ENCODE data around the gene RHEX. TPM values are rescaled to one million over a fixed set of nuclear protein-coding genes. Genes with fewer than 3 reads are reported as not detected.

Gene RHEX
- total and polyA plus RNA-seq, 2 donors (not counting 1 experiment from before 2014, with no cell fraction given): 1.8 to 12.8 TPM

GRCh38 chr1:206128196-206128595 is 75.2 kb downstream of the RHEX start:
- Histone ChIP-seq H4K20me1 (ENCODE audit: control insufficient read depth, insufficient read depth, low read length, poor library complexity, severe bottlenecking) (no peaks in the 10 kb centered on the region), H3K9ac (ENCODE audit: low read length) (no peak overlapping the region), H3K27me3 (replicated peaks in 1 of 4; ENCODE audit: control extremely low read depth in 1 of 4, control insufficient read depth in 3 of 4, insufficient read depth in 4 of 4, low read length in 3 of 4) (peaks cover 0 to 14% (median 8%) of the 10 kb centered on the region in 4 experiments), H3K4me2 (replicated peaks; ENCODE audit: low read depth, low read length, poor library complexity, severe bottlenecking) (no peak overlapping the region), H3K27ac (ENCODE audit: low read length in 2 of 2) (no peak overlapping the region), H3K79me2 (ENCODE audit: control insufficient read depth, insufficient read depth, low read length) (no peaks in the 10 kb centered on the region), H3K36me3 (replicated peaks in 1 of 2; ENCODE audit: control extremely low read depth in 1 of 2, control insufficient read depth in 1 of 2, extremely low read depth in 1 of 2, insufficient read depth in 2 of 2, low read length in 1 of 2) (no peaks in the 10 kb centered on the region), H3K4me1 (ENCODE audit: control insufficient read depth in 2 of 2, insufficient read depth in 2 of 2, low read length in 2 of 2) (no peaks in the 10 kb centered on the region), H2AFZ (ENCODE audit: insufficient read depth, low read depth, low read length, poor library complexity, severe bottlenecking) (no peak overlapping the region), H3K9me3 (ENCODE audit: control extremely low read depth in 1 of 3, control insufficient read depth in 2 of 3, insufficient read depth in 1 of 3, low read length in 2 of 3) (no peaks in the 10 kb centered on the region), H3K4me3 (ENCODE audit: control extremely low read depth in 1 of 5, extremely low read depth in 1 of 5, insufficient read depth in 1 of 5, low read depth in 2 of 5, low read length in 4 of 5) (no peak overlapping the region)
- H3K4me1 Mint-ChIP-seq: no peaks in the 10 kb centered on the region
- H3K27ac Mint-ChIP-seq: no peak overlapping the region
- 62% methylated on average over 3 of the region's 4 CpGs for WGBS (ENCODE audit: insufficient coverage)
- ChIA-PET CTCF (interaction anchor here (0.9 to 1.0 kb wide), 2 partner anchors 10 to 97 kb away, joined by 3 to 5 read pairs; no protein-coding TSS in a partner anchor), POLR2A (interaction anchor here (0.6 kb wide), 1 partner anchor 23 kb away, joined by 5 read pairs; no protein-coding TSS in a partner anchor)
- peaks cover 36% of the 10 kb centered on the region for H3K27me3 Mint-ChIP-seq
- DNase-seq (no peak), ATAC-seq (ENCODE audit: low read depth) (no peak)
- intact Hi-C loops (cut with micrococcal nuclease): no loop called here
- H3K9me3 Mint-ChIP-seq (ENCODE audit: insufficient read depth): no peaks in the 10 kb centered on the region
- TF ChIP-seq CTCF (IDR thresholded peaks at IDR 0.05): no peak
- no peak for TF ChIP-seq EZH2 (IDR thresholded peaks at IDR 0.05; ENCODE audit: borderline replicate concordance, insufficient read depth, low read depth, low read length, poor library complexity, severe bottlenecking)
- H3K4me3 Mint-ChIP-seq: no peak overlapping the region

GRCh38 chr1:206131037-206131436 is 78.1 kb downstream of the RHEX start:
- ATAC-seq (ENCODE audit: low read depth) (no peak), DNase-seq (no peak)
- CTCF ChIA-PET: no interaction called here
- H3K4me1 Mint-ChIP-seq: peaks cover 7% of the 10 kb centered on the region
- 100% methylated on average over 2 of the region's 7 CpGs for WGBS (ENCODE audit: insufficient coverage)
- H3K4me2 ChIP-seq (replicated peaks; ENCODE audit: low read depth, low read length, poor library complexity, severe bottlenecking): no peak overlapping the region
- H2AFZ ChIP-seq (ENCODE audit: insufficient read depth, low read depth, low read length, poor library complexity, severe bottlenecking): no peak overlapping the region
- H3K79me2 ChIP-seq (ENCODE audit: control insufficient read depth, insufficient read depth, low read length): no peaks in the 10 kb centered on the region
- no peak for TF ChIP-seq CTCF (IDR thresholded peaks at IDR 0.05)
- TF ChIP-seq EZH2 (IDR thresholded peaks at IDR 0.05; ENCODE audit: borderline replicate concordance, insufficient read depth, low read depth, low read length, poor library complexity, severe bottlenecking): no peak
- no peaks in the 10 kb centered on the region for H3K9me3 Mint-ChIP-seq (ENCODE audit: insufficient read depth)
- H3K27me3 Mint-ChIP-seq: peaks cover 28% of the 10 kb centered on the region
- H3K9me3 ChIP-seq (ENCODE audit: control extremely low read depth in 1 of 3, control insufficient read depth in 2 of 3, insufficient read depth in 1 of 3, low read length in 2 of 3): no peaks in the 10 kb centered on the region
- no peak overlapping the region for H3K9ac ChIP-seq (ENCODE audit: low read length)
- H3K4me1 ChIP-seq (ENCODE audit: control insufficient read depth in 2 of 2, insufficient read depth in 2 of 2, low read length in 2 of 2): peaks cover 0 to 5% of the 10 kb centered on the region in 2 donors
- POLR2A ChIA-PET: no interaction called here
- H3K36me3 ChIP-seq (replicated peaks in 1 of 2; ENCODE audit: control extremely low read depth in 1 of 2, control insufficient read depth in 1 of 2, extremely low read depth in 1 of 2, insufficient read depth in 2 of 2, low read length in 1 of 2): no peaks in the 10 kb centered on the region
- peaks cover 0 to 14% (median 7%) of the 10 kb centered on the region in 4 experiments for H3K27me3 ChIP-seq (replicated peaks in 1 of 4; ENCODE audit: control extremely low read depth in 1 of 4, control insufficient read depth in 3 of 4, insufficient read depth in 4 of 4, low read length in 3 of 4)
- H4K20me1 ChIP-seq (ENCODE audit: control insufficient read depth, insufficient read depth, low read length, poor library complexity, severe bottlenecking): no peaks in the 10 kb centered on the region
- no peak overlapping the region for H3K27ac Mint-ChIP-seq
- H3K4me3 ChIP-seq (ENCODE audit: control extremely low read depth in 1 of 5, extremely low read depth in 1 of 5, insufficient read depth in 1 of 5, low read depth in 2 of 5, low read length in 4 of 5): no peak overlapping the region
- no peak overlapping the region for H3K4me3 Mint-ChIP-seq
- no peak overlapping the region for H3K27ac ChIP-seq (ENCODE audit: low read length in 2 of 2)
- intact Hi-C loops (cut with micrococcal nuclease): no loop called here
